Measurements from ENCODE around the gene LRRC38.

GRCh38 chr1:13487957-13488356 is 25.8 kb downstream of the LRRC38 start:
- no peak for TF ChIP-seq CTCF (IDR thresholded peaks at IDR 0.05; ENCODE audit: low read length)
- TF ChIP-seq EZH2 (IDR thresholded peaks at IDR 0.05; ENCODE audit: borderline replicate concordance, low read length), result no peak

Measured in OCI-LY1 (cell line).